Nephron progenitor cell (in vitro differentiated cells): ENCODE results near the gene UCN2.

ENCODE experiments used
- DNase-seq: peaks from one replicate; pipeline ENCODE4 v3.0.0; 2021
- H3K27ac Mint-ChIP-seq: 2 replicates; pipeline ENCODE4 v1.8.0; 2021; ENCODE audit warnings: mild to moderate bottlenecking, moderate library complexity, mixed read lengths
- H3K27me3 Mint-ChIP-seq: 2 replicates; pipeline ENCODE4 v1.8.0; 2021; ENCODE audit warnings: mild to moderate bottlenecking, low read depth, mixed read lengths; ENCODE audit not compliant: poor library complexity
- H3K36me3 Mint-ChIP-seq: 2 replicates; pipeline ENCODE4 v1.8.0; 2021; ENCODE audit warnings: low read depth, mixed read lengths
- H3K4me1 Mint-ChIP-seq: 2 replicates; pipeline ENCODE4 v1.8.0; 2021; ENCODE audit warnings: mixed read lengths
- H3K4me3 Mint-ChIP-seq: 2 replicates; pipeline ENCODE4 v1.8.0; 2021; ENCODE audit warnings: mild to moderate bottlenecking, moderate library complexity, mixed read lengths
- H3K9me3 Mint-ChIP-seq: 2 replicates; pipeline ENCODE4 v1.8.0; 2021; ENCODE audit warnings: mild to moderate bottlenecking, moderate library complexity, mixed read lengths
- CTCF ChIP-seq: fragments of 200-600 bp; sonication (generic); IDR thresholded peaks from 2 replicates; pipeline ENCODE4 v1.5.0; 2021; ENCODE audit warnings: antibody characterized with exemption

UCN2 gene

GRCh38 chr3:48514431-48515227 is 49.0 kb downstream of the UCN2 start:
- H3K36me3 Mint-ChIP-seq, result peaks cover 5% of the 10 kb centered on the region
- peaks cover 6% of the 10 kb centered on the region for H3K27me3 Mint-ChIP-seq
- TF ChIP-seq CTCF, result no peak
- H3K4me1 Mint-ChIP-seq, result no peaks in the 10 kb centered on the region
- DNase-seq, result no peak
- no peak overlapping the region for H3K4me3 Mint-ChIP-seq
- no peaks in the 10 kb centered on the region for H3K9me3 Mint-ChIP-seq
- H3K27ac Mint-ChIP-seq, result no peak overlapping the region
